Hematopoietic multipotent progenitor cell treated with erythropoietin and hydrocortisone succinate and interleukin-3 and kit ligand, for 15 days (in vitro differentiated cells): ENCODE results near the gene GNB2.

Source experiments
- DNase-seq: peaks from one replicate; pipeline ENCODE4 v3.0.0-alpha.2; 2015; ENCODE audit warnings: low spot score

GNB2 gene

GRCh38 chr7:100681491-100682227 is 8.1 kb downstream of the GNB2 start:
- no peak for DNase-seq

GRCh38 chr7:100682228-100682741 is 8.7 kb downstream of the GNB2 start:
- DNase-seq = no peak

GRCh38 chr7:100682991-100683658 is 9.6 kb downstream of the GNB2 start:
- DNase-seq = no peak

- no peak for DNase-seq
These were observed 10.4 kb downstream of the GNB2 start for GRCh38 chr7:100683659-100684533.

GRCh38 chr7:100684534-100685042 is 11.0 kb downstream of the GNB2 start:
- DNase-seq = no peak

- DNase-seq = no peak
These were observed 11.6 kb downstream of the GNB2 start for GRCh38 chr7:100685049-100685605.

GRCh38 chr7:100685631-100686145 is 12.1 kb downstream of the GNB2 start:
- DNase-seq = no peak

GRCh38 chr7:100686201-100686821 is 12.8 kb downstream of the GNB2 start:
- no peak for DNase-seq

GRCh38 chr7:100686822-100687211 is 13.3 kb downstream of the GNB2 start:
- no peak for DNase-seq

- DNase-seq = no peak
These were observed 13.7 kb downstream of the GNB2 start for GRCh38 chr7:100687261-100687660.

- DNase-seq = no peak
These were observed 14.3 kb downstream of the GNB2 start for GRCh38 chr7:100687751-100688300.

GRCh38 chr7:100688326-100688860 is 14.9 kb downstream of the GNB2 start:
- no peak for DNase-seq

GRCh38 chr7:100689230-100690135 is 15.9 kb downstream of the GNB2 start:
- DNase-seq = no peak

- DNase-seq = peak; percentile 84
These were observed 18.4 kb downstream of the GNB2 start for GRCh38 chr7:100691676-100692577.

- DNase-seq = no peak
These were observed 19.0 kb downstream of the GNB2 start for GRCh38 chr7:100692578-100692961.

- no peak for DNase-seq
These were observed 20.0 kb downstream of the GNB2 start for GRCh38 chr7:100693312-100694097.

GRCh38 chr7:100694098-100694745 is 20.7 kb downstream of the GNB2 start, which contains the start of gene GIGYF1:
Gene GIGYF1 (minus strand): TSS chr7:100694250. CDS start chr7:100688238, 6,012 bp downstream.
- peak; percentile 73 for DNase-seq
